Neural cell (in vitro differentiated cells): ENCODE data around the gene MED15. TPM values are rescaled to one million over a fixed set of nuclear protein-coding genes. Genes with fewer than 3 reads are reported as not detected.
"Not testable (repeated sequence)": the region's sequence is repeated elsewhere in the genome, so short reads cannot be mapped to it uniquely, and the experiment has no call there.

Source experiments
- H2AFZ ChIP-seq: fragments of 200-600, 300-800 bp; sonication (generic), shearing (Covaris generic); 2 replicates; pipeline ENCODE4 v1.6.0; 2014; ENCODE audit warnings: low read depth, mild to moderate bottlenecking, antibody characterized with exemption, low read length, moderate library complexity
- H3F3A ChIP-seq: fragments of 200-600 bp; shearing (Covaris generic); 2 replicates; pipeline ENCODE4 v1.6.1; 2016; ENCODE audit warnings: mild to moderate bottlenecking, moderate library complexity, mixed read lengths, antibody characterized with exemption, low read length; ENCODE audit not compliant: insufficient read depth, poor library complexity, severe bottlenecking
- H3K27ac ChIP-seq: fragments of 200-600, 300-800 bp; sonication (generic), shearing (Covaris generic); 2 replicates; pipeline ENCODE4 v1.5.1; 2014; ENCODE audit warnings: mild to moderate bottlenecking, low read length, moderate library complexity
- H3K27me3 ChIP-seq: fragments of 300-800, 200-600 bp; sonication (generic), shearing (Covaris generic); 2 replicates; pipeline ENCODE4 v1.6.0; 2014; ENCODE audit warnings: mild to moderate bottlenecking, low read depth, low read length, moderate library complexity; ENCODE audit not compliant: insufficient read depth
- H3K36me3 ChIP-seq: fragments of 300-800, 200-600 bp; sonication (generic), shearing (Covaris generic); 2 replicates; pipeline ENCODE4 v1.5.1; 2014; ENCODE audit warnings: mild to moderate bottlenecking, antibody characterized with exemption, low read length, moderate library complexity; ENCODE audit not compliant: insufficient read depth
- H3K4me2 ChIP-seq: fragments of 300-800, 200-600 bp; sonication (generic), shearing (Covaris generic); 2 replicates; pipeline ENCODE4 v1.6.0; 2014; ENCODE audit warnings: mild to moderate bottlenecking, low read length
- H3K4me3 ChIP-seq: fragments of 300-800, 200-600 bp; sonication (generic), shearing (Covaris generic); 2 replicates; pipeline ENCODE4 v1.5.1; 2014; ENCODE audit warnings: mild to moderate bottlenecking, low read length, moderate library complexity
- H3K79me2 ChIP-seq: fragments of 200-600 bp; shearing (Covaris generic); replicated peaks from 2 replicates; pipeline ENCODE4 v1.6.0; 2014; ENCODE audit warnings: mild to moderate bottlenecking, low read length, moderate library complexity; ENCODE audit not compliant: insufficient read depth
- H3K9ac ChIP-seq: fragments of 300-800, 200-600 bp; sonication (generic), shearing (Covaris generic); 2 replicates; pipeline ENCODE4 v1.6.1; 2016; ENCODE audit warnings: mild to moderate bottlenecking, low read length, mixed read lengths
- H3K9me2 ChIP-seq: fragments of 200-600 bp; shearing (Covaris generic); 2 replicates; pipeline ENCODE4 v1.6.1; 2016; ENCODE audit warnings: mild to moderate bottlenecking, low read length, mixed read lengths; ENCODE audit not compliant: insufficient read depth
- H3K9me3 ChIP-seq: fragments of 200-600, 300-800 bp; sonication (generic), shearing (Covaris generic); 2 replicates; pipeline ENCODE4 v1.6.1; 2016; ENCODE audit warnings: mild to moderate bottlenecking, mixed run types, low read length, moderate library complexity, mixed read lengths
- H4K20me1 ChIP-seq: fragments of 200-600 bp; shearing (Covaris generic); 2 replicates; pipeline ENCODE4 v1.6.1; 2016; ENCODE audit warnings: mild to moderate bottlenecking, mixed run types; ENCODE audit not compliant: insufficient read depth
- CTCF ChIP-seq: fragments of 450-650 bp; IDR thresholded peaks from 2 replicates; pipeline ENCODE4 v1.5.1; 2014; ENCODE audit warnings: antibody characterized with exemption, mild to moderate bottlenecking, moderate library complexity; ENCODE audit not compliant: poor library complexity, severe bottlenecking
- EP300 ChIP-seq: fragments of 450-650 bp; conservative IDR thresholded peaks from 2 replicates; pipeline ENCODE4 v1.6.1; 2014; ENCODE audit warnings: antibody characterized with exemption, mild to moderate bottlenecking, moderate library complexity; ENCODE audit not compliant: poor library complexity, severe bottlenecking
- EZH2 ChIP-seq: fragments of 200-600, 300-800 bp; shearing (Covaris generic), sonication (generic); IDR thresholded peaks from 2 replicates; pipeline ENCODE4 v1.6.1; 2014; ENCODE audit warnings: antibody characterized with exemption, low read length, borderline replicate concordance, mild to moderate bottlenecking; ENCODE audit not compliant: insufficient read depth, poor library complexity, severe bottlenecking
- MXI1 ChIP-seq: fragments of 450-650 bp; conservative IDR thresholded peaks from 2 replicates; pipeline ENCODE4 v1.6.1; 2014; ENCODE audit warnings: antibody characterized with exemption, mild to moderate bottlenecking; ENCODE audit not compliant: poor library complexity, severe bottlenecking
- POLR2AphosphoS5 ChIP-seq: IDR thresholded peaks from 2 replicates; pipeline ENCODE4 v1.6.1; 2012
- RAD21 ChIP-seq: fragments of 450-650 bp; conservative IDR thresholded peaks from 2 replicates; pipeline ENCODE4 v1.6.1; 2014; ENCODE audit warnings: antibody characterized with exemption, mild to moderate bottlenecking, moderate library complexity
- REST ChIP-seq: IDR thresholded peaks from 2 replicates; pipeline ENCODE4 v1.6.1; 2012; ENCODE audit warnings: borderline replicate concordance
- SMC3 ChIP-seq: fragments of 450-650 bp; conservative IDR thresholded peaks from 2 replicates; pipeline ENCODE4 v1.6.1; 2014; ENCODE audit warnings: antibody characterized with exemption, mild to moderate bottlenecking, moderate library complexity; ENCODE audit not compliant: poor library complexity
- TAF1 ChIP-seq: IDR thresholded peaks from 2 replicates; pipeline ENCODE4 v1.6.1; 2012; ENCODE audit warnings: low read depth
- polyA plus RNA-seq: library from polyadenylated mRNA; depleted of rRNA; stranded (reverse); fragments of >200 nt; gene quantifications from 2 replicates; pipeline ENCODE4 v1.2.3, GENCODE V29; 2014

Gene MED15
- polyA plus RNA-seq, 1 donor from 2014 or later, result 13.2 TPM

- not testable (repeated sequence) for H4K20me1 ChIP-seq, H3K4me3 ChIP-seq, H3K4me2 ChIP-seq, H3K9ac ChIP-seq, H2AFZ ChIP-seq, H3K36me3 ChIP-seq, H3K79me2 ChIP-seq, H3K27me3 ChIP-seq, H3K9me3 ChIP-seq, H3K9me2 ChIP-seq, H3K27ac ChIP-seq, H3F3A ChIP-seq
Observed at GRCh38 chr22:20478059-20478458, 29.4 kb upstream of the MED15 start.

DNA sequence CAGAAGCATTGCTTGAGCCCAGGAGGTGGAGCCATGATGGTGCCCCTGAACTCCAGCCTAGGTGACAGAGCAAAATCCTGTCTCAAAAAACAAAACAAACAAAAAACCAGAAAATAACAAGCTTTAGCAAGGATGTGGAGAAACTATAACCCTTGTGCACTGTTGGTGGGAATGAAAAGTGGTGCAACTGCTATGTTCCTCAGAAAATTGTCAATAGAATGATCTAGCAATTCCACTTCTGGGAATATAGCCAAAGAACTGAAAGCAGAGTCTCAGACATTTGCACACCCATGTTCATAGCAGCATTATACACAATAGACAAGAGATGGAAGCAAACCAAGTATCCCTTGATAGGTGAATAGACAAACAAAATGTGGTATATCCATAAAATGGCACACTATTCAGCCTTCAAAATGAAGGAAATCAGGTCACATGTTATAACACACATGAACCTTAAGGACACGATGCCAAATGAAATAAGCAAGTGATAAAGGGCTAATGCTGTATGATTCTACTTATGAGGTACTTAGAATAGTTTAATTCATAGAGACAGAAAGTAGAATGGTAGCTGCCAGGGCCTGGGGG lies 27.7 kb upstream of the MED15 start:
- no peak overlapping the region for H2AFZ ChIP-seq
- no peaks in the 10 kb centered on the region for H3K27me3 ChIP-seq
- H3F3A ChIP-seq, result no peaks in the 10 kb centered on the region
- no peak overlapping the region for H3K4me3 ChIP-seq
- no peaks in the 10 kb centered on the region for H3K9me2 ChIP-seq
- TF ChIP-seq CTCF, result no peak
- TF ChIP-seq REST, result no peak
- TF ChIP-seq POLR2AphosphoS5, result no peak
- TF ChIP-seq EP300, result no peak
- no peak for TF ChIP-seq RAD21
- no peak for TF ChIP-seq MXI1
- no peak for TF ChIP-seq EZH2
- no peak for TF ChIP-seq TAF1
- TF ChIP-seq SMC3, result no peak
- no peaks in the 10 kb centered on the region for H3K36me3 ChIP-seq
- H3K27ac ChIP-seq, result no peak overlapping the region
- H3K9ac ChIP-seq, result no peak overlapping the region
- H3K9me3 ChIP-seq, result no peaks in the 10 kb centered on the region
- no peaks in the 10 kb centered on the region for H3K79me2 ChIP-seq
- no peaks in the 10 kb centered on the region for H4K20me1 ChIP-seq
- H3K4me2 ChIP-seq, result no peak overlapping the region

- not testable (repeated sequence) for H3F3A ChIP-seq, H3K4me2 ChIP-seq, H3K79me2 ChIP-seq, H3K9me2 ChIP-seq, H3K9me3 ChIP-seq, H4K20me1 ChIP-seq, H3K9ac ChIP-seq, H3K27me3 ChIP-seq, H3K27ac ChIP-seq, H3K36me3 ChIP-seq, H3K4me3 ChIP-seq, H2AFZ ChIP-seq
Observed at GRCh38 chr22:20483143-20483506, 24.3 kb upstream of the MED15 start.
